ENCODE data around the gene LRRC30.

DNA sequence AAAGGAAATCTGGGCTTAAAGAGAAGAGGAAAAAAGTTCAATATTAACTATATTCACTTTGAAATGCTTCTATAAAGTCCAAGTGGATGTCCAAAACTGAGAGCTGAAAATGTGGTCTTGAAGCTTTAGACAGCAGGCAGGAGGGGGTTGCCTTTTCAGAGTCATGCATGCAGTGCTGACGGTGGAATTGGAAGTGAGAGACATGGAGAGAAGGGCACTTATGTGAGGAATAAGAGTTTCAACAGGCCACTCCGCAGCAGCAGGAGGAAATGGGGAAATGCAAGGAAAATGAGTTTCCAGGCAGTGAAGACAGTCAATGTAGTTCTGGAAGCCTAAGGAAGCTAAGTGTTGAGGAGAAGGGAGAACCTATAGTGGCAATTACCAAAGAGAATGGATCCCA lies 33.0 kb upstream of the LRRC30 start:
- no peak for TF ChIP-seq CTCF (IDR thresholded peaks at IDR 0.05)
- TF ChIP-seq POLR2A (IDR thresholded peaks at IDR 0.05) = no peak
